Astrocyte (in vitro differentiated cells and primary cell): ENCODE measurements around the gene FAM124B. TPM values are rescaled to one million over a fixed set of nuclear protein-coding genes. Genes with fewer than 3 reads are reported as not detected.

Source experiments
- DNase-seq: peaks from one replicate; pipeline ENCODE4 v3.0.0-alpha.2; 2010; ENCODE audit warnings: low read depth
- FAIRE-seq: peaks from 2 replicates; lab custom pipeline; 2011; peaks lifted over from hg19 to GRCh38; lab: Jason Lieb, UNC
- H2AFZ ChIP-seq: 2 replicates; pipeline ENCODE4 v1.6.0; 2012; ENCODE audit warnings: low read depth, low read length, inconsistent platforms
- H3K27ac ChIP-seq: 2 replicates; pipeline ENCODE4 v1.5.1; 2011; ENCODE audit warnings: low read depth, low read length, inconsistent platforms
- H3K27me3 ChIP-seq: 2 replicates; pipeline ENCODE4 v1.6.0; 2011; ENCODE audit warnings: low read length, inconsistent platforms; ENCODE audit not compliant: insufficient read depth
- H3K36me3 ChIP-seq: 2 replicates; pipeline ENCODE4 v1.5.1; 2011; ENCODE audit warnings: low read length, inconsistent platforms; ENCODE audit not compliant: insufficient read depth
- H3K4me1 ChIP-seq: 2 replicates; pipeline ENCODE4 v1.5.1; 2011; ENCODE audit warnings: low read length, inconsistent platforms; ENCODE audit not compliant: insufficient read depth
- H3K4me2 ChIP-seq: 2 replicates; pipeline ENCODE4 v1.6.0; 2012; ENCODE audit warnings: low read length, inconsistent platforms
- H3K4me3 ChIP-seq: 2 replicates; pipeline ENCODE4 v1.5.1; 2011; ENCODE audit warnings: low read depth, mild to moderate bottlenecking, low read length, inconsistent platforms; ENCODE audit not compliant: insufficient read depth
- H3K79me2 ChIP-seq: 2 replicates; pipeline ENCODE4 v1.6.0; 2012; ENCODE audit warnings: mild to moderate bottlenecking, low read length, inconsistent platforms; ENCODE audit not compliant: insufficient read depth
- H3K9ac ChIP-seq: 2 replicates; pipeline ENCODE4 v1.6.0; 2012; ENCODE audit warnings: mild to moderate bottlenecking, low read length, inconsistent platforms
- H3K9me3 ChIP-seq: 2 replicates; pipeline ENCODE4 v1.5.1; 2012; ENCODE audit warnings: low read depth, mild to moderate bottlenecking, low read length, inconsistent platforms; ENCODE audit not compliant: insufficient read depth
- H4K20me1 ChIP-seq: 2 replicates; pipeline ENCODE4 v1.6.0; 2012; ENCODE audit warnings: low read length, inconsistent platforms; ENCODE audit not compliant: insufficient read depth
- H3K27ac Mint-ChIP-seq: one replicate; pipeline ENCODE4 v1.8.0; 2021; ENCODE audit warnings: mild to moderate bottlenecking, mixed read lengths; ENCODE audit not compliant: unreplicated experiment
- H3K27me3 Mint-ChIP-seq: one replicate; pipeline ENCODE4 v1.8.0; 2021; ENCODE audit warnings: low read depth, mixed read lengths; ENCODE audit not compliant: unreplicated experiment
- H3K36me3 Mint-ChIP-seq: one replicate; pipeline ENCODE4 v1.8.0; 2021; ENCODE audit warnings: low read depth, mixed read lengths; ENCODE audit not compliant: unreplicated experiment
- H3K4me1 Mint-ChIP-seq: one replicate; pipeline ENCODE4 v1.8.0; 2021; ENCODE audit warnings: low read depth, mixed read lengths; ENCODE audit not compliant: unreplicated experiment
- H3K4me3 Mint-ChIP-seq: one replicate; pipeline ENCODE4 v1.8.0; 2021; ENCODE audit warnings: mild to moderate bottlenecking, moderate library complexity, mixed read lengths; ENCODE audit not compliant: unreplicated experiment
- H3K9me3 Mint-ChIP-seq: one replicate; pipeline ENCODE4 v1.8.0; 2021; ENCODE audit warnings: mild to moderate bottlenecking, mixed read lengths; ENCODE audit not compliant: unreplicated experiment
- EZH2 ChIP-seq: IDR thresholded peaks from 2 replicates; pipeline ENCODE4 v1.6.1; 2012; ENCODE audit warnings: mild to moderate bottlenecking, low read length, inconsistent platforms; ENCODE audit not compliant: insufficient read depth
- total RNA-seq: library from RNA; stranded (reverse); gene quantifications from 2 replicates; pipeline ENCODE4 v1.2.1, GENCODE V29; 2021
- TF ChIP-seq, protein P1 (sequence below): IDR thresholded peaks from 2 replicates; pipeline ENCODE4 v1.5.1; 2011; ENCODE audit warnings: low read depth, mild to moderate bottlenecking, inconsistent platforms, low read length, moderate library complexity; ENCODE audit not compliant: insufficient read depth

The FAM124B gene
- total RNA-seq, 1 donor from 2014 or later = not detected

- Mint-ChIP-seq H3K9me3 (peaks cover 4% of the 10 kb centered on the region), H3K4me3 (no peak overlapping the region), H3K36me3 (no peaks in the 10 kb centered on the region), H3K4me1 (no peaks in the 10 kb centered on the region), H3K27ac (no peak overlapping the region), H3K27me3 (peaks cover 3% of the 10 kb centered on the region)
- no peaks in the 10 kb centered on the region for H3K79me2 ChIP-seq
- peak overlapping the region; percentile 79 for H3K9ac ChIP-seq
- H4K20me1 ChIP-seq = no peaks in the 10 kb centered on the region
- H3K4me1 ChIP-seq = peaks cover 2% of the 10 kb centered on the region
- H3K4me3 ChIP-seq = peak overlapping the region; percentile 63
- no peaks in the 10 kb centered on the region for H3K36me3 ChIP-seq
- H3K9me3 ChIP-seq = no peaks in the 10 kb centered on the region
- H3K27me3 ChIP-seq = no peaks in the 10 kb centered on the region
- peak; percentile 26 for DNase-seq
- no peak for FAIRE-seq
- peak overlapping the region; percentile 90 for H3K4me2 ChIP-seq
- TF ChIP-seq, protein P1, sequence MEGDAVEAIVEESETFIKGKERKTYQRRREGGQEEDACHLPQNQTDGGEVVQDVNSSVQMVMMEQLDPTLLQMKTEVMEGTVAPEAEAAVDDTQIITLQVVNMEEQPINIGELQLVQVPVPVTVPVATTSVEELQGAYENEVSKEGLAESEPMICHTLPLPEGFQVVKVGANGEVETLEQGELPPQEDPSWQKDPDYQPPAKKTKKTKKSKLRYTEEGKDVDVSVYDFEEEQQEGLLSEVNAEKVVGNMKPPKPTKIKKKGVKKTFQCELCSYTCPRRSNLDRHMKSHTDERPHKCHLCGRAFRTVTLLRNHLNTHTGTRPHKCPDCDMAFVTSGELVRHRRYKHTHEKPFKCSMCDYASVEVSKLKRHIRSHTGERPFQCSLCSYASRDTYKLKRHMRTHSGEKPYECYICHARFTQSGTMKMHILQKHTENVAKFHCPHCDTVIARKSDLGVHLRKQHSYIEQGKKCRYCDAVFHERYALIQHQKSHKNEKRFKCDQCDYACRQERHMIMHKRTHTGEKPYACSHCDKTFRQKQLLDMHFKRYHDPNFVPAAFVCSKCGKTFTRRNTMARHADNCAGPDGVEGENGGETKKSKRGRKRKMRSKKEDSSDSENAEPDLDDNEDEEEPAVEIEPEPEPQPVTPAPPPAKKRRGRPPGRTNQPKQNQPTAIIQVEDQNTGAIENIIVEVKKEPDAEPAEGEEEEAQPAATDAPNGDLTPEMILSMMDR = no peak
- no peak for TF ChIP-seq EZH2
- no peak overlapping the region for H3K27ac ChIP-seq
- peak overlapping the region; percentile 94 for H2AFZ ChIP-seq
Observed at GRCh38 chr2:224442071-224442967, 40.4 kb upstream of the FAM124B start.

- no peaks in the 10 kb centered on the region for H3K9me3 ChIP-seq
- Mint-ChIP-seq H3K4me1 (no peaks in the 10 kb centered on the region), H3K9me3 (peaks cover 4% of the 10 kb centered on the region), H3K27ac (no peak overlapping the region), H3K36me3 (no peaks in the 10 kb centered on the region), H3K27me3 (peaks cover 3% of the 10 kb centered on the region), H3K4me3 (no peak overlapping the region)
- no peak overlapping the region for H3K9ac ChIP-seq
- H3K79me2 ChIP-seq = no peaks in the 10 kb centered on the region
- no peaks in the 10 kb centered on the region for H3K27me3 ChIP-seq
- H3K4me1 ChIP-seq = peaks cover 2% of the 10 kb centered on the region
- H3K27ac ChIP-seq = no peak overlapping the region
- no peak overlapping the region for H3K4me3 ChIP-seq
- DNase-seq (no peak), FAIRE-seq (no peak)
- TF ChIP-seq, protein P1 = no peak
- TF ChIP-seq EZH2 = no peak
- H3K36me3 ChIP-seq = no peaks in the 10 kb centered on the region
- no peak overlapping the region for H3K4me2 ChIP-seq
- no peak overlapping the region for H2AFZ ChIP-seq
- no peaks in the 10 kb centered on the region for H4K20me1 ChIP-seq
Observed at GRCh38 chr2:224440988-224441387, 39.1 kb upstream of the FAM124B start.

DNA sequence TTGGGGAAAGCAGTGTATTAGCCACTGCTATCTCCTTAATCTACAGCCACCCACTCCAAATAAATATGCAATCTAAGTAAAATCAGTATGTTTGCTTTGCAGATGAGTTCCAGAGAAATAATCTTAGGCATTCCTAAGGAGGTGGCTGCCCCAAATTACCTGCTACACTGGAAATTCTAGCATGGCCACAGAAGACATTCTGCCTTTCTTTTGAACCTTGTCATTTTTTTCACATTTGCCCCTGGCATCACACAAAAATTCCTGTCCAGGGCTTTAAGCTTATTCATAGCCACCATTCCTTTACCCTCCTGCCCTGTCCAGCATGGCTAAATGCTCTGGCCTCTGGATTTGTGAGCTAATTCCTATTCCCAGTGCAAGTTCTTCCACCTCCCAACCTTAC is 36.8 kb upstream of the FAM124B start:
- FAIRE-seq (no peak), DNase-seq (no peak)
- H3K9me3 Mint-ChIP-seq = peaks cover 4% of the 10 kb centered on the region
- Histone ChIP-seq H3K27ac (no peak overlapping the region), H3K9me3 (no peaks in the 10 kb centered on the region), H3K4me2 (no peak overlapping the region), H3K36me3 (no peaks in the 10 kb centered on the region), H2AFZ (no peak overlapping the region), H3K79me2 (no peaks in the 10 kb centered on the region), H3K27me3 (no peaks in the 10 kb centered on the region), H4K20me1 (no peaks in the 10 kb centered on the region), H3K4me1 (peaks cover 2% of the 10 kb centered on the region), H3K9ac (no peak overlapping the region), H3K4me3 (no peak overlapping the region)
- H3K4me3 Mint-ChIP-seq = no peak overlapping the region
- no peak for TF ChIP-seq EZH2
- H3K27ac Mint-ChIP-seq = no peak overlapping the region
- H3K27me3 Mint-ChIP-seq = no peaks in the 10 kb centered on the region
- H3K36me3 Mint-ChIP-seq = no peaks in the 10 kb centered on the region
- no peaks in the 10 kb centered on the region for H3K4me1 Mint-ChIP-seq
